Right lobe of liver (tissue), 4 donors: ENCODE results near the gene EHD1.
"Not testable (repeated sequence)": the region's sequence is repeated elsewhere in the genome, so short reads cannot be mapped to it uniquely, and the experiment has no call there.

Experiments
- CTCF ChIP-seq, 4 donors: fragments of 200-600 bp in 3 of 4; fragments of 450-650 bp in 1 of 4; IDR thresholded peaks; one replicate each; pipeline versions ENCODE4 v1.5.1 to v1.8.0; 2016 to 2022; ENCODE audit warnings: antibody characterized with exemption in 4 of 4, mild to moderate bottlenecking in 2 of 4
- POLR2A ChIP-seq: fragments of 450-650 bp; IDR thresholded peaks from one replicate; pipeline ENCODE4 v1.6.1; 2017; ENCODE audit warnings: antibody characterized with exemption, mild to moderate bottlenecking
- donor health status: DM: no; HTN: no; CAD: no.
- donor health status: DM: no; HTN: no; CAD: no.
- donor health status: DM: no; HTN: yes; CAD: no.

- not testable (repeated sequence) for TF ChIP-seq CTCF (IDR thresholded peaks at IDR 0.05); POLR2A
Observed at GRCh38 chr11:64815433-64815832, 63.0 kb downstream of the EHD1 start.
